ENCODE results near the gene SPRR2G. TPM values are rescaled to one million over a fixed set of nuclear protein-coding genes. Genes with fewer than 3 reads are reported as not detected.

Gene SPRR2G
- total and polyA plus RNA-seq, 2 experiments from 2014 or later: not detected

GRCh38 chr1:153195216-153195615 is 44.5 kb upstream of the SPRR2G start:
- Mint-ChIP-seq H3K9me3 (peaks cover 9% of the 10 kb centered on the region), H3K27ac (no peak overlapping the region)

More at GRCh38 chr1:153195216-153195615, 44.5 kb upstream of the SPRR2G start:
- no peak overlapping the region for H2AFZ ChIP-seq
- DNase-seq (ENCODE audit: low spot score) (no peak), ATAC-seq (no peak)
- H3K4me1 ChIP-seq (ENCODE audit: insufficient read depth): no peaks in the 10 kb centered on the region
- H3K27me3 ChIP-seq (ENCODE audit: insufficient read depth): no peaks in the 10 kb centered on the region
- no peak overlapping the region for H3K4me3 ChIP-seq
- no peak overlapping the region for H3K27ac ChIP-seq (ENCODE audit: low read depth)
- H3K36me3 ChIP-seq (ENCODE audit: insufficient read depth): no peaks in the 10 kb centered on the region
- H4K20me1 ChIP-seq (replicated peaks; ENCODE audit: insufficient read depth): no peaks in the 10 kb centered on the region
- H3K4me3 Mint-ChIP-seq: no peak overlapping the region
- no peaks in the 10 kb centered on the region for H3F3A ChIP-seq (replicated peaks; ENCODE audit: low read depth)
- H3K36me3 Mint-ChIP-seq (ENCODE audit: low read depth): no peaks in the 10 kb centered on the region; the same call in 2 of the 3 replicates
- H3K4me2 ChIP-seq: no peak overlapping the region
- TF ChIP-seq ZNF331 (CRISPR knock-in tag; IDR thresholded peaks at IDR 0.05; ENCODE audit: low read depth) (no peak), CTCF (conservative IDR thresholded peaks at IDR 0.05; ENCODE audit: low read depth in 2 of 2) (no peak), EZH2phosphoT487 (IDR thresholded peaks at IDR 0.05; ENCODE audit: unreplicated experiment) (no peak), REST (IDR thresholded peaks at IDR 0.05; ENCODE audit: unreplicated experiment) (no peak), ZNF462 (CRISPR knock-in tag; IDR thresholded peaks at IDR 0.05) (no peak), ZNF114 (CRISPR knock-in tag; IDR thresholded peaks at IDR 0.05) (no peak), POLR2AphosphoS5 (IDR thresholded peaks at IDR 0.05; ENCODE audit: low read depth) (no peak), EZH2 (IDR thresholded peaks at IDR 0.05; ENCODE audit: low read depth, unreplicated experiment) (no peak), JUNB (IDR thresholded peaks at IDR 0.05; ENCODE audit: unreplicated experiment) (no peak)
- H3K4me1 Mint-ChIP-seq: peaks cover 6% of the 10 kb centered on the region; the same call in 2 of the 3 replicates
- H3K79me2 ChIP-seq (replicated peaks; ENCODE audit: insufficient read depth): no peaks in the 10 kb centered on the region
- 0 out of 2 replicates have a peak, but pooled peaks cover 4% of the 10 kb centered on the region for H3K9me2 ChIP-seq (ENCODE audit: insufficient read depth)
- peaks cover 2% of the 10 kb centered on the region for H3K27me3 Mint-ChIP-seq (ENCODE audit: insufficient read depth, low read depth, poor library complexity)
